GM20000 (cell line): ENCODE results near the gene MDP1.

Source experiments
- DNase-seq: peaks from one replicate; pipeline ENCODE4 v3.0.0; 2012; ENCODE audit warnings: low spot score
- CTCF ChIP-seq: IDR thresholded peaks from 2 replicates; pipeline ENCODE4 v1.5.1; 2012; ENCODE audit warnings: mild to moderate bottlenecking, control low read depth; ENCODE audit errors: extremely low read depth, missing control alignments

MDP1 gene

GRCh38 chr14:24260780-24261157 lies 44.9 kb upstream of the MDP1 start:
- TF ChIP-seq CTCF, result no peak
- DNase-seq, result no peak

- no peak for TF ChIP-seq CTCF
- no peak for DNase-seq
Measured at GRCh38 chr14:24260026-24260779, 44.3 kb upstream of the MDP1 start.

- TF ChIP-seq CTCF, result no peak
- DNase-seq, result no peak
Measured at GRCh38 chr14:24259282-24260025, 43.6 kb upstream of the MDP1 start.

GRCh38 chr14:24258548-24259265 lies 42.8 kb upstream of the MDP1 start:
- no peak for DNase-seq
- TF ChIP-seq CTCF, result no peak

- TF ChIP-seq CTCF, result no peak
- no peak for DNase-seq
Measured at GRCh38 chr14:24258119-24258518, 42.3 kb upstream of the MDP1 start.

- DNase-seq, result no peak
- no peak for TF ChIP-seq CTCF
Measured at GRCh38 chr14:24256960-24257359, 41.1 kb upstream of the MDP1 start.

- no peak for TF ChIP-seq CTCF
- DNase-seq, result no peak
Measured at GRCh38 chr14:24255931-24256711, 40.3 kb upstream of the MDP1 start.
